Astrocyte (in vitro differentiated cells and primary cell): ENCODE measurements around the gene RTN4RL2.

Source experiments
- EZH2 ChIP-seq: IDR thresholded peaks from 2 replicates; pipeline ENCODE4 v1.6.1; 2012; ENCODE audit warnings: mild to moderate bottlenecking, low read length, inconsistent platforms; ENCODE audit not compliant: insufficient read depth
- TF ChIP-seq, protein P1 (sequence below): IDR thresholded peaks from 2 replicates; pipeline ENCODE4 v1.5.1; 2011; ENCODE audit warnings: low read depth, mild to moderate bottlenecking, inconsistent platforms, low read length, moderate library complexity; ENCODE audit not compliant: insufficient read depth

DNA sequence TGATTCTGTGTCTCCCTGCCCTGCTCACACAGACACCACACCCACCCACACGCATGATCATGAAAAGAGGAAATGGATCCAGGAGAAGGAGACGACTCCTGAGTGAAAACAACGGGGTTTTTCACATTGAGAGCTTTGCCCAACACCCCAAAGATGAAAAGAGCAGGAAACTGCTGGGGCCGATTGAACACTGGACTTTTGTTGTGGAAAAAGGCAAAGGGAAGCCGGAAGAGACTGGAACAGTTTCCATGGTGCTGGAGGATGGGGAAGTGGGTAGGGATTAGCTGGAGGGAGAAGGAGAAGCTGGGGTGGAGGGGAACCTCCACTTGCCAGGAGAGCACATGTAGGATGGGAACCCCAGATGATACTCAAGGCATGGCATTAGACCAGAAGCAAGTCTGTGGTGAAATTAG lies 28.2 kb upstream of the RTN4RL2 start:
- TF ChIP-seq, protein P1, sequence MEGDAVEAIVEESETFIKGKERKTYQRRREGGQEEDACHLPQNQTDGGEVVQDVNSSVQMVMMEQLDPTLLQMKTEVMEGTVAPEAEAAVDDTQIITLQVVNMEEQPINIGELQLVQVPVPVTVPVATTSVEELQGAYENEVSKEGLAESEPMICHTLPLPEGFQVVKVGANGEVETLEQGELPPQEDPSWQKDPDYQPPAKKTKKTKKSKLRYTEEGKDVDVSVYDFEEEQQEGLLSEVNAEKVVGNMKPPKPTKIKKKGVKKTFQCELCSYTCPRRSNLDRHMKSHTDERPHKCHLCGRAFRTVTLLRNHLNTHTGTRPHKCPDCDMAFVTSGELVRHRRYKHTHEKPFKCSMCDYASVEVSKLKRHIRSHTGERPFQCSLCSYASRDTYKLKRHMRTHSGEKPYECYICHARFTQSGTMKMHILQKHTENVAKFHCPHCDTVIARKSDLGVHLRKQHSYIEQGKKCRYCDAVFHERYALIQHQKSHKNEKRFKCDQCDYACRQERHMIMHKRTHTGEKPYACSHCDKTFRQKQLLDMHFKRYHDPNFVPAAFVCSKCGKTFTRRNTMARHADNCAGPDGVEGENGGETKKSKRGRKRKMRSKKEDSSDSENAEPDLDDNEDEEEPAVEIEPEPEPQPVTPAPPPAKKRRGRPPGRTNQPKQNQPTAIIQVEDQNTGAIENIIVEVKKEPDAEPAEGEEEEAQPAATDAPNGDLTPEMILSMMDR = no peak
- no peak for TF ChIP-seq EZH2
